PFSK-1 (cell line): ENCODE data around the gene PUM2.

Experiments
- POLR2AphosphoS5 ChIP-seq: IDR thresholded peaks from 2 replicates; pipeline ENCODE4 v1.6.1; 2012; ENCODE audit warnings: low read depth, mild to moderate bottlenecking, control low read depth, low read length, moderate library complexity
- REST ChIP-seq, 2 experiments: IDR thresholded peaks; 2 replicates each; pipeline versions ENCODE4 v1.6.1 to v1.8.0; 2011 to 2012; ENCODE audit warnings: low read depth in 2 of 2, low read length in 2 of 2, control low read depth in 1 of 2, inconsistent platforms in 1 of 2, mild to moderate bottlenecking in 1 of 2, moderate library complexity in 1 of 2; ENCODE audit not compliant: insufficient read depth in 1 of 2
- SIN3A ChIP-seq: IDR thresholded peaks from 2 replicates; pipeline ENCODE4 v1.6.1; 2012; ENCODE audit warnings: mild to moderate bottlenecking, low read length, moderate library complexity, borderline replicate concordance; ENCODE audit not compliant: insufficient read depth
- TAF1 ChIP-seq: IDR thresholded peaks from 2 replicates; pipeline ENCODE4 v1.6.1; 2012; ENCODE audit warnings: low read length, control low read depth, borderline replicate concordance; ENCODE audit not compliant: insufficient read depth

GRCh38 chr2:20356042-20356441 is 5.4 kb upstream of the PUM2 start:
- no peak for TF ChIP-seq POLR2AphosphoS5
- TF ChIP-seq REST (IDR thresholded peaks at IDR 0.05; ENCODE audit: insufficient read depth in 1 of 2, low read depth in 2 of 2, low read length in 2 of 2), result no peak
- no peak for TF ChIP-seq SIN3A
- no peak for TF ChIP-seq TAF1
